Measurements from ENCODE around the gene IQGAP2.
"Not testable (repeated sequence)": the region's sequence is repeated elsewhere in the genome, so short reads cannot be mapped to it uniquely, and the experiment has no call there.

Gene IQGAP2

DNA sequence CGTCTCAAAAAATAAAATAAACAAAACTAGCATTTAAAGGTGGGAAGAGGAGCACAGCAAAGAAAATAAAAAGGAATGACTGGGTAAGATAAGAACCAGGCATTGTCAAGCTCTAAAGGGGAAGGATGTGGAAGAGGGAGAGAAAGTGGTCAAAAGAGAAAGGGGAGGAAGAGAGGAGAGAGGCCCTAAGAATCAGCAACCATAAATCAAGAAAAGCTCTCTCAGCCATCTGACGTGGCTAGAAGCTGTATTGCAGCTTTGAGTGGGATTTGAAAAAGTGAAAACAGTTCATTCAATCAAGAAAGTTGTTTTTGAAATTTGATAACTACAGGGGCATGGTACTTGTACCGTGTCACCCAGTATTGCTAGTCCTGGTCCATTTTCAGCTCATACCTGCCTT lies 267.4 kb downstream of the IQGAP2 start:
- DNase-seq, result no peak

- DNase-seq, result no peak
Measured at GRCh38 chr5:76672242-76672641, 269.2 kb downstream of the IQGAP2 start.

GRCh38 chr5:76673125-76673524 lies 270.0 kb downstream of the IQGAP2 start:
- DNase-seq, result no peak

DNA sequence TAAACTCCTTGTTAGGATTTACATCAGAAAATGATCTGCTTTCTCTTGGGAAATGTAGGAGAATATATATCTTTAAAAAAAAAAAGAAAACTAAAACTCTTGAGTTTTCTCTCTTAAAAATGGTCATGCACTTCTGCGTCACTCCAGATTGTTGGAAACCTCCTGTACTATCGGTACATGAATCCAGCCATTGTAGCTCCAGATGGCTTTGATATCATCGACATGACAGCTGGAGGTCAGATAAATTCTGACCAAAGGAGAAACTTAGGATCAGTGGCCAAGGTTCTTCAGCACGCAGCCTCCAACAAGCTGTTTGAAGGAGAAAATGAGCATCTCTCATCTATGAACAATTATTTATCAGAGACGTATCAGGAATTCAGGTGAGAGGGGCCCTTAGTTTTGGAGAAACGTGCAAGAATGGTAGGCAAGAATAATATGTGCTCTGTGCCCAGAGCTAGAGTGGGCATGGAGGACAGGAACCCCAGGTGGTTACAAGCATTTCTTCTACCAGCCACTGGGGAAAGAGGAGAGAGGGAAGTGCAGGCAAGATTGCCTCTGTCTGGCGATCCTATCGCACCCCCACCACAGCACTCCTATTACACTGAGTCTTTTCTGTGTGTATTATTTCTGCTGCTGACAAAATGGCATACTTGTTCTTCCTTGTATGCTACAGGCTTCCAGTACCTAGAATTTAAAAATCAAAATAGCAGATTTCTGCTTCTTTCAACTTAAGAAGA lies 271.4 kb downstream of the IQGAP2 start:
- no peak for DNase-seq

DNA sequence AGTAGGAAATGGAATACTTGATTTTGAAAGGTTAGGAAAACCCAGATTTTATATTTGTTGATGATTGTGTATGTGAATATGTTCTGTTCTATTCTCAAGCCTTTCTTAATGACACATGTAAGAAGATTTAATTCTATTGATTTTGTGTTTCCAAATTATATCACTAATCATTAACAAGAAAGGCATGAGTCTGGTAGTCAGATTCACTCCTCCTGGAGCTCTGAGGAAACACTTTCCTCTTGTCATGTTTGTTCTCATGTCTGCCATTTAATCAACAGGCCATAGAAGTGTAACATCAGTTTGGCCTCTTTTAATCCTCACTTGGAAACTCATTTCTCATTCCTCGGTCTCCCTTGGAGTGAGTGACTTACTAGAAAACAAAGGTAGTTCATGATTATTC lies 272.3 kb downstream of the IQGAP2 start:
- no peak for DNase-seq

GRCh38 chr5:76677849-76678472 lies 274.9 kb downstream of the IQGAP2 start:
- no peak for DNase-seq

GRCh38 chr5:76679231-76679630 lies 276.1 kb downstream of the IQGAP2 start:
- DNase-seq, result no peak

GRCh38 chr5:76680826-76681225 lies 277.7 kb downstream of the IQGAP2 start:
- DNase-seq, result not testable (repeated sequence)

DNA sequence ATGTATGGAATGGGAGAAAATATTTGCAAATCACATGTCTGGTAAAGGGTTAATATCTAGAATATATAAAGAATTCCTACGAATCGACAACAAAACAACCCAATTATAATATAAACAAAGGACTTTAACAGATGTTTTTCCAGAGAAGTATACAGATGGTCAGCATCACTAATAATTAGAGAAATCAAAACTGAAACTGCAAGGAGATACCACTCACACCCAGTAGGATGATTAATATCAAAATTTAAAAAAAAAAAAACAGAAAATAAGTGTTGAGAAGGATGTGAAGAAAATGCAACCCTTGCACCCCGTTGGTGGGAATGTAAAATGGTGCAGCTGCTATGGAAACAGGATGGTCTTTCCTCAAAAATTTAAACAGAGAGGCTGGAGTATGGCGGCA lies 278.2 kb downstream of the IQGAP2 start:
- DNase-seq, result no peak

DNA sequence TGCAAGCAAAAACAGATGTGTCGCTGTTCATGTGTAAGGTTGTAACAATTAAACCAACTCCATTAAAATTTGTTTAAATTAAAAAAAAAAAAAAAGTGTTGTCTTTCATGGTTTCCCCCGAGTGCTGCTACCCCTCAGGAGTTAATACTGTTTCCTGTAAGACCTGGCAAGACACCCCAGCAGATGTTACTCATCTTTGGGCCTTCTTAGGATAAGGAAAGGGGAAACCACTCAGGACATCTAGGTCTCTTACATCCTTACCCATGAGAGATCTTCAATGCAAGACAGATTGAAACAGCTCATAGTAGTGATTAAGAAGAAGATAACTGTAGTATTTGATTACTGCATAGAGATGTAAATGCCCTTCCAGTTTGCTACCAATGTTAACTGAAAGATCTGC lies 279.3 kb downstream of the IQGAP2 start:
- DNase-seq, result no peak

GRCh38 chr5:76683816-76684731 lies 281.0 kb downstream of the IQGAP2 start:
- DNase-seq, result no peak

DNA sequence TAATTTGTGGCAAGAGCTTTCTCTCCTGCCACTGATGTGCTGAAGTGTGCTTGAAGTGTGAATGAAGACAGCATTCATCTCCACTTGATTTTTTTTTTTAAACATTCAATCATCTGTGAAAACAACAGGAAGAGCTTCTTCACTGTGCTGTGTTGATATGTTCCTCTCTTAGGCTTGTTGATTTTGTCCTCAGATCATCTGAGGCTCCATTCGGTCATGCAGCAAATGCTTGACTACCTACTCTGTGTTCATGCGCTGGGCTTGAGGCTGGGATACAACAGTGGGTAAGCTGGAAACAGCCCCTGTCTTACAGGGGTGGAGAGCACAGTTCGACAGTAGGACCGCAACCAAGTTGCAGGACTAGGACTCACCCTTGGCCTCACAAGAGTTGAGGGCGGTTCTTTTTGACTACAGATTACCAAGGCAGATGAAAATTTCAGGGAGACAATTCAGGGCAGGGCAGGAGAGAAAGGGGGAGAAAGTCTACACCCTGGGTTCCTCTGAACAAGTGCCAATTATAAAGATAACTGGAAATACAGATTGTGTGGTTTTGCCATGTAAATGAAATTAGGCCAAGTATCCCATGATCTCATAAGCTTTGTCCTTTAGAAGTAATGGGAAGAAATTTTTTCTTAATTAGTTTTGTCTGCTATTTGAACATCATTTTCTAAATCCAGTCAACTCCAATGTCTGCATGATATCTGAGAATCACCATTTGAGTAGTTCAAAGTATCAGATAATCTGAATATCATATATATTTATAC lies 281.9 kb downstream of the IQGAP2 start:
- no peak for DNase-seq

DNA sequence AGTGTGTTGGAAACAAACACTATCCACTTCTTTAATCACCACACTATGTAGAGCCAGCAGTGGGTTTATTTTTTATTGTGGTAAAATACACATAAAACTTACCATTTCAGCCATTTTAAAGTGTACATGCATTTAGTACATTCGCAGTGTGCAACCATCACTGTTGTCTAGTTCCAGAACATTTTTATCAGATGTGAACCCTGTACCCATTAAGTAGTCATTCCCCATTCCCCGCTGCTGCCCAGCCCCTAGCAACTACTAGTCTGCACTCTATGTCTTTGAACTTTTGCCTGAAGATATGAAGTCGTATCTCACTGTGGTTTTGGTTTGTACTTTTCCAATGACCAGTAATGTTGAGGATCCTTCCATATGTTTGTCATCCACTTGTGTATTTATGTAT lies 282.6 kb downstream of the IQGAP2 start:
- DNase-seq, result no peak

DNA sequence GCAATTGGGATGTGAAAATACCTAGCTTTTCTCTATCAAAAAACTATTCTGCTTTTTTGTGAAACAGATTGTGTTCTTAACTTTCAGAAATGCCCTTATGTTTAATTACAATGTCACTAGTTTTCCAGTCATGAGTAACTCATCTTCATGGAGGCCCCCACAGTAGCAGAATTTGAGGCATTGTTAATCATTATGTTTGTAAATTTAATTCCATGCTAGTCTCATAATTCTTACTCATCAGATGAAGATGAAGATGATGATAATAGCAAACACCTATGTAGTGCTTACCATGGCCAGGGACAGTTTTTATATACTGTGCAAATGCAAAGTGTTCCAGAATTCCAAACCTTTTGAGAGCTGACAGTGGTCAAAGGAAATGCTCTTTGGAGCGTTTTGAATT lies 285.1 kb downstream of the IQGAP2 start:
- DNase-seq, result no peak

- no peak for DNase-seq
Measured at GRCh38 chr5:76688836-76689235, 285.8 kb downstream of the IQGAP2 start.

DNA sequence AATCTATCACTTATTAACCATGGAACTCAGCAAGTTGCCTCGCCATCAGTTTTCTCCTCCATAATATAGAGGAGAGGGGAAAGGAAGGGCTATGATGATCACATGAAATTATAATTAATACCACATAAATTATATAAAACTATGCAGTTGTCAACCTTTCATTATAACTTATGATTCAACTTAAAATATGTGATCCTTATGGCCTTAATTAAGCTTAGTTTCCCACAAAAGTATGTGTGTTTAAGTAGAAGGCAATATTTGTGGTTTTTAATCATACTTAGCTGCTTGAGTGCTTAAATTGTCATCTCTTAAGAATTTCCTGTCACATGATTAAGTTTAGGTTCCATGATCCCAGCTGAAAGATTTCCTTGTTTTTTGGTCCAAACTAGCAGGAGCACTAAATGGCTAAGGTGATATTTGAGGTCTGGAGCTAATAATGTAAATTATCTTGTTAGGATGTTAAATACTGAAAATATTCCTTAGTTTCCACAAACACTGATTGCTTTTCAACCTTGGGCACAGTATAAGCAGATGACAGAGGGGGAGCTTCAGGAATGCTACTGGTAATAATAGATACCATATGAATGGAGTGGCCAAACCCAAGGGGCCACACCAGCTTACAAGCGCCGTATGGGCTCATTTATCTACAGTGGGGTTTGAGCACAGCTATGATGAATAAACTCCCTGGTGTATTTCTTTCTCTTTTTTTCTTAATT lies 286.4 kb downstream of the IQGAP2 start:
- DNase-seq, result no peak

DNA sequence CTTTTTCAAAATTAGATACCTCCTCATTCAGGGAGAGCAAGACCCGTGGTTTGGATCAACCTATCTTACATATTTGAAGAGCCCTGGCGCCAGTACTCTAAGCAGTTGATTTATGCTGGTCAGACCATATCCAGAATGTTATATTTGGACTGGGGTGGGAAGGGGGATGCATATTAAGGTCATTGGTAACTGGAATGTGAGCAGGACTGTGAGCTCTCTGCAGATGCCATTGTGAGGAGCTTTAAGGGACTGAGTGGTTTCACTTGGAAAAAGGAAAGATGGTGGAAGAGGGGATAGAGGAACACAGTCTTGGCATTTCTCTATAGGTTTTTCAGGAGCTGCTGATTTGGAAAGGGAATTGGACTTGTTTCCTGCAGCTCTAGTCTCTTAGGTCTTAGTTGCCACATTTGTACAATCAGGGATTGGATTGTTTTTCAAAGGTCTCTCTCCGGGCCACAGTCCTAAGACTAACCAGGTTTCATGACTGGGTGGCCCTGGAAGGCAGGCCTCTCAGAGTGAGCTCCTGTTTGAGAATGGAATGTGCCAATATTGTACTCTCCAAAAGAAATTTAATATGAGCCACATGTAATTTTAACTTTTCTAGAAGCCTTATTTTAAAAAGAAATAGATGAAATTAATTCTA lies 287.1 kb downstream of the IQGAP2 start:
- DNase-seq, result no peak

DNA sequence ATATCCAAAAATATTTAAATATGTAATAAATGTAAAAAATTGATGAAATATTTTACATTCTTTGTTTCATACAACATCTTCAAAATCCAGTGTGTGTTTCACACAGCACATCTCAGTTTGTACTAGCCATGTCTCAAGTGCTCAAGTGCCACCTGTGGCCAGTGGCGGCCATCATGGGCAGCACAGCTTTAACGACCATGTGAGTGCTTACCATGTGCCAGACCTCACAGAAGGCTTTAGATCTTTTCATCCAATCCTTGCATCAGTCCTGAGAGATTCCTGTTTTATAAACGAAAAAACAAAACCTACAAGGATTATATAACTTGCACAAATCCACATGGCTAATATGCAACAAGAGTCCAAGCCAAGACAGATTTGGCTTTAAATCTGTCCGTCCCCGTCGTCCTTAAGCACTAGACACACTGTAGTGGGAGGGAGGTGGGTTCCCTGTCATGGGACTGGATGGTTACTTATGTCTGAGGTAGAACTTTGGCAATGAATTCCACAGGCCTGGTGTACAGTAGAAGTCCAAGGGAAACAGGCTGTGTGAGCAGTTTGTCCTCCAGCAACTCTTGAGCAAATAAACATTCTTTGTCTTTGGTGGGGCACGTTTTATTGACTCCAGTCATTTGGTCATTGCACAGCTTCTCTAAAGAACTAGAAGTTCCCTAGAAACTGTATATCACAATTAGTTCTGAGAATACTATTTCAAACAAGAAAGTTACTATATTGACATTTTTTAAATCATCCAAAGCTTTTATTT lies 287.8 kb downstream of the IQGAP2 start:
- DNase-seq, result no peak

DNA sequence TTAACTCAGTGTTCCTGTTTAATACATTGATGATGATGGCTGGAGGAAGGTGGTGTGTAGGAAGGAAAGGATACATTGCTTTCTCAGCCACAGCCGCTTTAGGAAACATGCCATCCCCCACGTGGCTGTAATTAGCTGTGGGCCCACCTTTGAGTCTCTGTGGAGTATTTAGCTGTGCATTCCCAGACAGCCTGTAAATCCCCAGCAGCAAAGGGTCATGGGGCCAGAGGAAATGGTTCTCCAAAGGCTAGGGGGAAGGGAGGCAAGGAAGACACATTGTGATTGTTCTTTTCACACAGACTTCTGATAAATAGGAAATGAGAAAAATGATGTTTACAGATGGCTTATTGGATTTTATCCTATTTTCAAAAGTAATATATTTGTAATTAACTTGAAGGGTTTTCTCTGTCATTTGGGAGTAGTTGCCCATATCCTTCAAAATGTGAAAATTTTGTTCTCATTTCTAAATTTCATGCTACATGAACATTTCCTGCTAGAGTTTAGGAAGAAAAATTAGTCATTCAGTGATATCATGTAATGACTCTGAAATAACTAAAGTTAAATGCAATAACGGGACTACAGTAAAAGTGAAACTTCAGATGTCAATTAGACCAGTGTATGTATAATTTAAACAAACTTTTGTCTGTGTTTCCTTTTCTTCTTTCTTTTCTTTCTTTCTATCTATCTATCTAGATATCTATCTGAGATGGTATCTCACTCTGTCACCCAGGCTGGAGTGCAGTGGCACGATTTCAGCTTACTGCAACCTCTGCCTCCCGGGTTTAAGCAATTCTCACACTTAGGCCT lies 288.6 kb downstream of the IQGAP2 start:
- no peak for DNase-seq

- DNase-seq, result no peak
Measured at GRCh38 chr5:76692274-76692540, 289.1 kb downstream of the IQGAP2 start.
